ENCODE data around the gene USH1C. TPM values are rescaled to one million over a fixed set of nuclear protein-coding genes. Genes with fewer than 3 reads are reported as not detected.

USH1C gene
- total and polyA plus RNA-seq, 9 of the 15 experiments (the other 6 are each of a cell fraction or from before 2014, with no cell fraction given) = 0.04 TPM; not detected in 8

- ChIA-PET POLR2A (interaction anchor here (0.6 to 0.7 kb wide), 2 partner anchors 9 to 383 kb away, joined by 3 read pairs; no protein-coding TSS in a partner anchor), CTCF (ENCODE audit: low intra/inter-chr PET ratio) (no interaction called here)
- no peak for FAIRE-seq
- DNase-seq (ENCODE audit: extremely low read depth in 1 of 4, low spot score in 3 of 4) = no peak
- Histone ChIP-seq H3K79me2 (ENCODE audit: control insufficient read depth, insufficient read depth, low read length) (no peaks in the 10 kb centered on the region), H3K4me2 (ENCODE audit: insufficient read depth, low read length) (no peak overlapping the region), H3K9me1 (ENCODE audit: control insufficient read depth, insufficient read depth, low read length) (no peaks in the 10 kb centered on the region), H3K27me3 (ENCODE audit: control insufficient read depth in 2 of 2, insufficient read depth in 2 of 2, low read length in 2 of 2) (peaks cover 3 to 45% of the 10 kb centered on the region in 2 experiments; a peak in 4 of 5 replicates), H3K4me3 (no peak overlapping the region), H2AFZ (ENCODE audit: low read depth, low read length) (no peak overlapping the region), H3K9ac (ENCODE audit: insufficient read depth in 1 of 2, low read depth in 2 of 2, low read length in 2 of 2) (no peak overlapping the region), H3K27ac (ENCODE audit: extremely low read depth, low read depth, low read length) (no peak overlapping the region), H3K36me3 (ENCODE audit: control insufficient read depth, insufficient read depth, low read length) (no peaks in the 10 kb centered on the region), H3K4me1 (replicated peaks in 1 of 2; ENCODE audit: control insufficient read depth in 2 of 2, insufficient read depth in 2 of 2, low read length in 2 of 2) (no peaks in the 10 kb centered on the region), H3K9me3 (replicated peaks; ENCODE audit: control insufficient read depth, insufficient read depth, low read depth, low read length) (no peaks in the 10 kb centered on the region), H4K20me1 (replicated peaks; ENCODE audit: control insufficient read depth, insufficient read depth, low read length) (peaks cover 5% of the 10 kb centered on the region)
- 0% methylated on average over 8 of the region's 8 CpGs for WGBS (ENCODE audit: insufficient coverage, low coverage, missing lambda C conversion rate)
- ATAC-seq = no peak
- in situ Hi-C loops (cut with MboI) (no loop called here), intact Hi-C loops (cut with micrococcal nuclease) (no loop called here)
- BruUV-seq (replicated peaks) = no TSS peak
- TF ChIP-seq PHTF2 (CRISPR knock-in tag; IDR thresholded peaks at IDR 0.05) (no peak), BRCA1 (IDR thresholded peaks at IDR 0.05) (no peak), BRCA1 (CRISPR knock-in tag; IDR thresholded peaks at IDR 0.05) (no peak), KLF1 (tag; IDR thresholded peaks at IDR 0.05) (no peak), SRSF9 (IDR thresholded peaks at IDR 0.05; ENCODE audit: borderline replicate concordance, low read depth, low read length) (no peak), RAD51 (IDR thresholded peaks at IDR 0.05; ENCODE audit: borderline replicate concordance, low read depth) (no peak), CHD7 (IDR thresholded peaks at IDR 0.05; ENCODE audit: low read depth, low read length) (no peak), HDAC8 (tag; IDR thresholded peaks at IDR 0.05) (no peak), PCBP2 (IDR thresholded peaks at IDR 0.05; ENCODE audit: low read depth, low read length, poor library complexity, severe bottlenecking) (no peak), BRF1 (IDR thresholded peaks at IDR 0.05; ENCODE audit: borderline replicate concordance, extremely low read depth, insufficient read length) (no peak)
- TF ChIP-seq, protein P1, sequence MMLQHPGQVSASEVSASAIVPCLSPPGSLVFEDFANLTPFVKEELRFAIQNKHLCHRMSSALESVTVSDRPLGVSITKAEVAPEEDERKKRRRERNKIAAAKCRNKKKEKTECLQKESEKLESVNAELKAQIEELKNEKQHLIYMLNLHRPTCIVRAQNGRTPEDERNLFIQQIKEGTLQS (IDR thresholded peaks at IDR 0.05) = no peak
- TF ChIP-seq, protein P1 (CRISPR knock-in tag; conservative IDR thresholded peaks at IDR 0.05) = no peak
These were observed 7.0 kb downstream of the USH1C start for GRCh38 chr11:17537261-17537660.
